Aorta (tissue), 5 donors: Measurements from ENCODE around the gene TMEM100. TPM values are rescaled to one million over a fixed set of nuclear protein-coding genes. Genes with fewer than 3 reads are reported as not detected.

Experiments
- ATAC-seq: fragments of 200-7000 bp; cut with Tn5 transposase; one replicate; pipeline ENCODE4 v1.9.1; 2022; ENCODE audit warnings: moderate library complexity; ENCODE audit not compliant: low FRiP score
- DNase-seq, 2 donors: peaks; one replicate each; pipeline ENCODE4 v3.0.0-alpha.2; 2020
- H3K27ac ChIP-seq, 2 donors: one replicate each; pipeline ENCODE4 v1.5.1; 2013; ENCODE audit warnings: low read length in 2 of 2, mild to moderate bottlenecking in 2 of 2, moderate library complexity in 2 of 2, control low read depth in 1 of 2, inconsistent platforms in 1 of 2, low read depth in 1 of 2
- H3K27me3 ChIP-seq, 2 donors: one replicate each; pipeline ENCODE4 v1.6.1; 2013; ENCODE audit warnings: control low read depth in 1 of 2, low read length in 1 of 2, mild to moderate bottlenecking in 1 of 2, moderate library complexity in 1 of 2; ENCODE audit not compliant: insufficient read depth in 2 of 2, control insufficient read depth in 1 of 2
- H3K36me3 ChIP-seq, 2 donors: one replicate each; pipeline ENCODE4 v1.6.1; 2013; ENCODE audit warnings: control low read depth in 1 of 2, low read length in 1 of 2, mild to moderate bottlenecking in 1 of 2; ENCODE audit not compliant: insufficient read depth in 2 of 2, control insufficient read depth in 1 of 2
- H3K4me1 ChIP-seq, 2 donors: one replicate each; pipeline ENCODE4 v1.6.1; 2013; ENCODE audit warnings: low read length in 2 of 2, control low read depth in 1 of 2, mild to moderate bottlenecking in 1 of 2, moderate library complexity in 1 of 2; ENCODE audit not compliant: insufficient read depth in 2 of 2, control insufficient read depth in 1 of 2
- H3K4me3 ChIP-seq, 2 donors: one replicate each; pipeline ENCODE4 v1.5.1; 2013; ENCODE audit warnings: low read length in 2 of 2, control low read depth in 1 of 2, mild to moderate bottlenecking in 1 of 2
- H3K9me3 ChIP-seq: one replicate; pipeline ENCODE4 v1.6.1; 2013; ENCODE audit warnings: mild to moderate bottlenecking, low read length; ENCODE audit not compliant: control insufficient read depth
- WGBS, 2 donors: extraction: QIAGEN DNeasy Blood & Tissue Kit; methylation state at CpG; one replicate each; pipeline ENCODE4 v1.1.7; 2013; 5-methylcytosine and 5-hydroxymethylcytosine counted together
- intact Hi-C, 2 donors: fragments of 100-400 bp; cut with DNase I; formaldehyde crosslinking; loops; one replicate each; pipeline versions ENCODE4 v1.14.2 to v1.15.0; 2022
- polyA plus RNA-seq, 2 donors: library from polyadenylated mRNA; stranded (reverse); fragments of 200-250 nt; gene quantifications; one replicate each; pipeline ENCODE4 v1.2.3, GENCODE V29; 2013
- total RNA-seq, 2 donors: library from RNA; stranded (reverse); fragmentation: NEBNext Ultra II Directional; extraction: Animal tissue kit (Norgen Biotek cat#: 25700); gene quantifications; one replicate each; pipeline ENCODE4 v1.2.1, GENCODE V29; 2021
- donor health status: healthy with polysubstance abuse.
- donor health status: Bipolar disorder and iron deficiency.
- donor health status: DM: no; HTN: no; CAD: no.
- donor health status: DM: no; HTN: no; CAD: no.
- donor health status: DM: yes; HTN: yes; CAD: no.

Gene TMEM100
- total and polyA plus RNA-seq, 4 donors, result 1.5 to 24.4 (median 4.1) TPM

GRCh38 chr17:55728361-55728760 is 5.7 kb upstream of the TMEM100 start:
- H3K27ac ChIP-seq, result no peak overlapping the region
- H3K4me3 ChIP-seq, result no peak overlapping the region
- H3K9me3 ChIP-seq, result no peaks in the 10 kb centered on the region
- peaks cover 3 to 4% of the 10 kb centered on the region in 2 donors for H3K4me1 ChIP-seq
- no peaks in the 10 kb centered on the region for H3K36me3 ChIP-seq
- no peak for ATAC-seq
- WGBS, 2 donors, result 80% methylated on average over 5 of the region's 5 CpGs
- no peak for DNase-seq
- no peaks in the 10 kb centered on the region for H3K27me3 ChIP-seq
- intact Hi-C loops, result no loop called here

- Histone ChIP-seq H3K9me3 (no peaks in the 10 kb centered on the region), H3K27me3 (no peaks in the 10 kb centered on the region), H3K4me3 (no peak overlapping the region), H3K27ac (no peak overlapping the region), H3K4me1 (peaks cover 3 to 4% of the 10 kb centered on the region in 2 donors), H3K36me3 (no peaks in the 10 kb centered on the region)
- intact Hi-C loops, result no loop called here
- WGBS, 2 donors, result 53 to 69% methylated on average over 1 of the region's 1 CpG
- DNase-seq, result no peak
- ATAC-seq, result no peak
Measured at GRCh38 chr17:55727920-55728319, 5.3 kb upstream of the TMEM100 start.

GRCh38 chr17:55727275-55727674 is 4.6 kb upstream of the TMEM100 start:
- 89 to 90% methylated on average over 6 of the region's 6 CpGs for WGBS, 2 donors
- no peaks in the 10 kb centered on the region for H3K27me3 ChIP-seq
- H3K36me3 ChIP-seq, result no peaks in the 10 kb centered on the region
- intact Hi-C loops, result no loop called here
- H3K4me1 ChIP-seq, result peaks cover 3 to 4% of the 10 kb centered on the region in 2 donors
- ATAC-seq (no peak), DNase-seq (no peak)
- no peak overlapping the region for H3K27ac ChIP-seq
- no peak overlapping the region for H3K4me3 ChIP-seq
- H3K9me3 ChIP-seq, result no peaks in the 10 kb centered on the region

- Histone ChIP-seq H3K36me3 (no peaks in the 10 kb centered on the region), H3K27me3 (no peaks in the 10 kb centered on the region), H3K4me3 (no peak overlapping the region), H3K27ac (no peak overlapping the region), H3K4me1 (peaks cover 3 to 4% of the 10 kb centered on the region in 2 donors), H3K9me3 (no peaks in the 10 kb centered on the region)
- no peak for ATAC-seq
- DNase-seq, result peak in 1 of 2 donors; percentile 67
- 3 to 4% methylated on average over 2 of the region's 2 CpGs for WGBS, 2 donors
- intact Hi-C loops, result no loop called here
Measured at GRCh38 chr17:55726440-55726839, 3.8 kb upstream of the TMEM100 start.

- Histone ChIP-seq H3K27me3 (no peaks in the 10 kb centered on the region), H3K27ac (no peak overlapping the region), H3K4me3 (no peak overlapping the region), H3K9me3 (no peaks in the 10 kb centered on the region), H3K4me1 (no peaks in the 10 kb centered on the region), H3K36me3 (no peaks in the 10 kb centered on the region)
- DNase-seq (no peak), ATAC-seq (no peak)
- intact Hi-C loops, result no loop called here
Measured at GRCh38 chr17:55723488-55723848, 804 bp upstream of the TMEM100 start.

- DNase-seq (no peak), ATAC-seq (no peak)
- WGBS, 2 donors, result 23 to 28% methylated on average over 5 of the region's 5 CpGs
- Histone ChIP-seq H3K4me3 (peak overlapping the region; percentile 36 to 62), H3K27ac (no peak overlapping the region), H3K27me3 (no peaks in the 10 kb centered on the region), H3K4me1 (no peaks in the 10 kb centered on the region), H3K36me3 (no peaks in the 10 kb centered on the region), H3K9me3 (no peaks in the 10 kb centered on the region)
- intact Hi-C loops, result no loop called here
Measured at GRCh38 chr17:55722016-55722736, 488 bp downstream of the TMEM100 start.

- H3K4me1 ChIP-seq, result no peaks in the 10 kb centered on the region
- H3K9me3 ChIP-seq, result no peaks in the 10 kb centered on the region
- no peaks in the 10 kb centered on the region for H3K27me3 ChIP-seq
- H3K36me3 ChIP-seq, result no peaks in the 10 kb centered on the region
- ATAC-seq, result no peak
- 94 to 96% methylated on average over 6 of the region's 6 CpGs for WGBS, 2 donors
- no peak overlapping the region for H3K4me3 ChIP-seq
- intact Hi-C loops, result no loop called here
- no peak overlapping the region for H3K27ac ChIP-seq
- DNase-seq, result no peak
Measured at GRCh38 chr17:55720919-55721836, 1.5 kb downstream of the TMEM100 start.

GRCh38 chr17:55717898-55718735 is 4.5 kb downstream of the TMEM100 start:
- intact Hi-C loops, result loop anchor here (5.0 kb wide), 1 partner anchor 191 kb away; no protein-coding TSS in a partner anchor
- no peak overlapping the region for H3K27ac ChIP-seq
- no peak overlapping the region for H3K4me3 ChIP-seq
- no peaks in the 10 kb centered on the region for H3K4me1 ChIP-seq
- no peaks in the 10 kb centered on the region for H3K9me3 ChIP-seq
- H3K36me3 ChIP-seq, result no peaks in the 10 kb centered on the region
- ATAC-seq (peak; percentile 76), DNase-seq (peak; percentile 79 to 90)
- no peaks in the 10 kb centered on the region for H3K27me3 ChIP-seq
- WGBS, 2 donors, result 50 to 55% methylated on average over 11 of the region's 11 CpGs
